H1 (cell line): ENCODE results near the gene C19orf73. TPM values are rescaled to one million over a fixed set of nuclear protein-coding genes. Genes with fewer than 3 reads are reported as not detected.
"Not testable (repeated sequence)": the region's sequence is repeated elsewhere in the genome, so short reads cannot be mapped to it uniquely, and the experiment has no call there.

Experiments
- CTCF ChIA-PET: fragments of 300-600 bp; sonication (Branson Sonifier 250); formaldehyde crosslinking; loops from one replicate; lab custom pipeline; 2021; ENCODE audit not compliant: partially characterized antibody; lab: Charles Lee
- POLR2A ChIA-PET: fragments of 300-600 bp; sonication (Branson Sonifier 250); formaldehyde crosslinking; loops from one replicate; lab custom pipeline; 2021; ENCODE audit warnings: inconsistent platforms; ENCODE audit not compliant: partially characterized antibody; lab: Charles Lee
- DNase-seq, 2 experiments: peaks; one replicate each; pipeline versions ENCODE4 v3.0.0 to v3.0.0-alpha.2; 2010 to 2022; ENCODE audit warnings: low spot score in 2 of 2, low read depth in 1 of 2, mixed read lengths in 1 of 2
- FAIRE-seq: peaks from 2 replicates; lab custom pipeline; 2011; peaks lifted over from hg19 to GRCh38; lab: Jason Lieb, UNC
- H2AFZ ChIP-seq: 2 replicates; pipeline ENCODE4 v1.8.1; 2012; ENCODE audit warnings: low read length, inconsistent platforms
- H2AK5ac ChIP-seq: 2 replicates; pipeline ENCODE4 v1.6.1; 2013; ENCODE audit warnings: low read depth, low read length
- H2BK120ac ChIP-seq: replicated peaks from 2 replicates; pipeline ENCODE3; 2013; ENCODE audit warnings: low read depth, low read length, inconsistent platforms
- H2BK12ac ChIP-seq: 2 replicates; pipeline ENCODE4 v1.6.1; 2013; ENCODE audit warnings: low read depth, low read length
- H2BK15ac ChIP-seq: 2 replicates; pipeline ENCODE4 v1.6.1; 2013; ENCODE audit warnings: low read length
- H2BK20ac ChIP-seq: 2 replicates; pipeline ENCODE4 v1.6.1; 2013; ENCODE audit warnings: low read length
- H2BK5ac ChIP-seq: 2 replicates; pipeline ENCODE4 v1.6.1; 2013; ENCODE audit warnings: low read depth, low read length
- H3K14ac ChIP-seq: 2 replicates; pipeline ENCODE4 v1.6.1; 2013; ENCODE audit warnings: inconsistent platforms; ENCODE audit not compliant: insufficient read length
- H3K18ac ChIP-seq: 2 replicates; pipeline ENCODE4 v1.6.1; 2013; ENCODE audit warnings: low read length; ENCODE audit errors: extremely low read depth
- H3K23ac ChIP-seq: 2 replicates; pipeline ENCODE4 v1.6.1; 2013; ENCODE audit warnings: inconsistent platforms; ENCODE audit not compliant: insufficient read length
- H3K23me2 ChIP-seq: 2 replicates; pipeline ENCODE4 v1.6.1; 2013; ENCODE audit warnings: low read depth, low read length
- H3K27ac ChIP-seq: 2 replicates; pipeline ENCODE4 v1.6.1; 2011; ENCODE audit warnings: low read depth, low read length, inconsistent platforms
- H3K27me3 ChIP-seq, 4 experiments: replicated peaks in 1 of 4; 1 replicate in 1 of 4; 2 replicates in 3 of 4; pipeline versions ENCODE4 v1.6.1 to v1.8.1; 2011 to 2013; ENCODE audit warnings: low read length in 3 of 4, mild to moderate bottlenecking in 3 of 4, inconsistent platforms in 2 of 4, mixed read lengths in 2 of 4, moderate library complexity in 1 of 4; ENCODE audit not compliant: control insufficient read depth in 3 of 4, insufficient read depth in 3 of 4; ENCODE audit errors: extremely low read depth in 1 of 4
- H3K36me3 ChIP-seq, 4 experiments: 2 replicates each; pipeline versions ENCODE4 v1.6.1 to v1.8.1; 2011 to 2013; ENCODE audit warnings: mild to moderate bottlenecking in 4 of 4, low read length in 3 of 4, moderate library complexity in 2 of 4, control low read depth in 1 of 4, inconsistent platforms in 1 of 4; ENCODE audit not compliant: insufficient read depth in 4 of 4, control insufficient read depth in 2 of 4
- H3K4ac ChIP-seq: replicated peaks from 2 replicates; pipeline ENCODE3; 2013; ENCODE audit warnings: low read length, low read depth, mixed read lengths, inconsistent platforms; ENCODE audit not compliant: insufficient read length
- H3K4me1 ChIP-seq, 4 experiments: replicated peaks in 1 of 4; 1 replicate in 1 of 4; 2 replicates in 3 of 4; pipeline versions ENCODE4 v1.6.1 to v1.8.1; 2011 to 2013; ENCODE audit warnings: low read length in 3 of 4, inconsistent platforms in 2 of 4, mixed read lengths in 1 of 4; ENCODE audit not compliant: insufficient read depth in 4 of 4, control insufficient read depth in 3 of 4
- H3K4me2 ChIP-seq, 2 experiments: 2 replicates each; pipeline versions ENCODE4 v1.6.1 to v1.8.1; 2011 to 2013; ENCODE audit warnings: low read depth in 2 of 2, low read length in 2 of 2, control low read depth in 1 of 2, inconsistent platforms in 1 of 2, mild to moderate bottlenecking in 1 of 2; ENCODE audit not compliant: insufficient read depth in 1 of 2
- H3K4me3 ChIP-seq, 4 experiments: fragments of 200-600, 300-600 bp in 1 of 4; sonication (generic), shearing (Covaris generic), sonication (Bioruptor Twin) in 1 of 4; 2 replicates each; pipeline versions ENCODE4 v1.5.1 to v1.8.1; 2011 to 2016; ENCODE audit warnings: low read length in 4 of 4, low read depth in 3 of 4, control low read depth in 2 of 4, inconsistent platforms in 2 of 4, mild to moderate bottlenecking in 2 of 4, mixed read lengths in 1 of 4, moderate library complexity in 1 of 4; ENCODE audit not compliant: insufficient read depth in 2 of 4; ENCODE audit errors: extremely low read depth in 1 of 4
- H3K56ac ChIP-seq: replicated peaks from 2 replicates; pipeline ENCODE3; 2013; ENCODE audit warnings: low read depth, mild to moderate bottlenecking, mixed read lengths, low read length, inconsistent platforms; ENCODE audit not compliant: insufficient read length
- H3K79me1 ChIP-seq: 2 replicates; pipeline ENCODE4 v1.6.1; 2013; ENCODE audit warnings: low read depth, low read length, control low read depth
- H3K79me2 ChIP-seq, 2 experiments: 2 replicates each; pipeline versions ENCODE4 v1.6.1 to v1.8.1; 2012 to 2013; ENCODE audit warnings: low read length in 2 of 2, mild to moderate bottlenecking in 2 of 2, inconsistent platforms in 1 of 2; ENCODE audit not compliant: insufficient read depth in 2 of 2, control insufficient read depth in 1 of 2
- H3K9ac ChIP-seq, 4 experiments: replicated peaks in 1 of 4; 1 replicate in 1 of 4; 2 replicates in 3 of 4; pipeline versions ENCODE4 v1.6.1 to v1.8.1; 2011 to 2013; ENCODE audit warnings: low read depth in 3 of 4, low read length in 3 of 4, control low read depth in 2 of 4, mild to moderate bottlenecking in 2 of 4, moderate library complexity in 2 of 4, inconsistent platforms in 1 of 4; ENCODE audit errors: extremely low read depth in 1 of 4
- H3K9me3 ChIP-seq, 2 experiments: 2 replicates each; pipeline versions ENCODE4 v1.6.1 to v1.8.1; 2012 to 2013; ENCODE audit warnings: mild to moderate bottlenecking in 2 of 2, moderate library complexity in 2 of 2, control low read depth in 1 of 2, inconsistent platforms in 1 of 2, low read depth in 1 of 2, low read length in 1 of 2, mixed read lengths in 1 of 2; ENCODE audit not compliant: insufficient read depth in 2 of 2
- H4K20me1 ChIP-seq, 2 experiments: replicated peaks in 1 of 2; 2 replicates each; pipeline versions ENCODE3 to v1.8.1; 2011 to 2013; ENCODE audit warnings: inconsistent platforms in 2 of 2, low read length in 2 of 2, mild to moderate bottlenecking in 1 of 2; ENCODE audit not compliant: insufficient read depth in 2 of 2, control insufficient read depth in 1 of 2
- H4K5ac ChIP-seq: 2 replicates; pipeline ENCODE4 v1.6.1; 2013; ENCODE audit warnings: low read length, low read depth, mixed read lengths, inconsistent platforms; ENCODE audit not compliant: insufficient read length
- H4K8ac ChIP-seq: 2 replicates; pipeline ENCODE4 v1.8.0; 2013; ENCODE audit warnings: mild to moderate bottlenecking, moderate library complexity, low read length, inconsistent platforms; ENCODE audit not compliant: insufficient read depth; ENCODE audit errors: extremely low read depth
- H4K91ac ChIP-seq: replicated peaks from 2 replicates; pipeline ENCODE3; 2013; ENCODE audit warnings: low read length, mixed read lengths, inconsistent platforms; ENCODE audit not compliant: insufficient read length
- WGBS, 2 experiments: shearing (Covaris generic) in 1 of 2; methylation state at CpG; one replicate each; pipeline versions ENCODE4 v1.1.6 to v1.1.7; 2013 to 2015; ENCODE audit warnings: low lambda C conversion rate in 2 of 2, mixed read lengths in 2 of 2, inconsistent platforms in 1 of 2, low coverage in 1 of 2, missing lambda C conversion rate in 1 of 2; ENCODE audit not compliant: insufficient replicate concordance in 2 of 2, insufficient coverage in 1 of 2, insufficient read length in 1 of 2; ENCODE audit errors: extremely low coverage in 1 of 2, missing lambda C conversion rate in 1 of 2; 5-methylcytosine and 5-hydroxymethylcytosine counted together
- polyA plus RNA-seq, 7 experiments: library from polyadenylated mRNA; depleted of rRNA in 3 of 7; stranded (reverse) in 5 of 7; unstranded in 2 of 7; fragments of >200 nt in 5 of 7; fragments of 200-250 nt in 2 of 7; gene quantifications; 1 replicate in 5 of 7; 2 replicates in 1 of 7; 4 replicates in 1 of 7; pipeline versions ENCODE4 v1.2.1 to v1.2.3, GENCODE V29; 2011 to 2013; ENCODE audit warnings: missing spikeins in 2 of 7, mixed read lengths in 2 of 7
- total RNA-seq: library from RNA; stranded (reverse); fragmentation: NEBNext Ultra II Directional; extraction: Animal tissue kit (Norgen Biotek cat#: 25700); gene quantifications from 2 replicates; pipeline ENCODE4 v1.2.1, GENCODE V29; 2021

The C19orf73 gene
- total and polyA plus RNA-seq, 2 of the 8 experiments (the other 6 are each of a cell fraction or from before 2014, with no cell fraction given): 2.5 to 4.6 TPM

GRCh38 chr19:49123285-49123684 is 4.3 kb upstream of the C19orf73 start:
- H2BK5ac ChIP-seq, H3K9ac ChIP-seq, H3K56ac ChIP-seq, H2BK15ac ChIP-seq, H2AFZ ChIP-seq, H4K8ac ChIP-seq, H3K79me1 ChIP-seq, H4K20me1 ChIP-seq, H3K4me3 ChIP-seq, H3K23ac ChIP-seq, H3K27ac ChIP-seq, H3K14ac ChIP-seq, H3K4me2 ChIP-seq, H3K9me3 ChIP-seq, H3K79me2 ChIP-seq, H3K36me3 ChIP-seq, H4K5ac ChIP-seq, H2AK5ac ChIP-seq, H3K4me1 ChIP-seq, H2BK20ac ChIP-seq, H3K4ac ChIP-seq, DNase-seq, H3K18ac ChIP-seq, FAIRE-seq, H2BK120ac ChIP-seq, H2BK12ac ChIP-seq, H4K91ac ChIP-seq: not testable (repeated sequence)
- Histone ChIP-seq H3K27me3 (peaks cover 8 to 19% (median 17%) of the 10 kb centered on the region in 4 experiments), H3K23me2 (peaks cover 12% of the 10 kb centered on the region)
- ChIA-PET CTCF (interaction anchor here (1.3 to 1.6 kb wide), 2 partner anchors 17 to 85 kb away, joined by 3 to 5 read pairs; no protein-coding TSS in a partner anchor), POLR2A (interaction anchor here (0.8 kb wide), 1 partner anchor 20 kb away, joined by 3 read pairs; no protein-coding TSS in a partner anchor)
- WGBS, 2 experiments: 86% methylated on average over 11 of the region's 11 CpGs; no CpG with 5 or more reads in 1 of the 2 experiments

GRCh38 chr19:49121841-49122240 is 2.9 kb upstream of the C19orf73 start:
- not testable (repeated sequence) for H3K79me1 ChIP-seq, H4K8ac ChIP-seq, H3K4me2 ChIP-seq, H4K20me1 ChIP-seq, H2BK5ac ChIP-seq, H2BK20ac ChIP-seq, H2BK12ac ChIP-seq, H4K5ac ChIP-seq, H3K4ac ChIP-seq, FAIRE-seq, H3K23ac ChIP-seq, H3K18ac ChIP-seq, H2AFZ ChIP-seq, H3K56ac ChIP-seq, H3K9ac ChIP-seq, DNase-seq, H3K9me3 ChIP-seq, H3K36me3 ChIP-seq, H2AK5ac ChIP-seq, H3K14ac ChIP-seq, H2BK120ac ChIP-seq, H3K4me1 ChIP-seq, H3K4me3 ChIP-seq, H2BK15ac ChIP-seq, H3K27ac ChIP-seq, H4K91ac ChIP-seq, H3K79me2 ChIP-seq
- Histone ChIP-seq H3K27me3 (peaks cover 8 to 19% (median 17%) of the 10 kb centered on the region in 4 experiments), H3K23me2 (peaks cover 11% of the 10 kb centered on the region; the same call in 1 of the 2 replicates)
- WGBS, 2 experiments: 82% methylated on average over 9 of the region's 10 CpGs; no CpG with 5 or more reads in 1 of the 2 experiments
- ChIA-PET POLR2A (interaction anchor here (1.4 to 2.1 kb wide), 4 partner anchors 9 to 24 kb away, joined by 4 to 7 read pairs (median 5); no protein-coding TSS in a partner anchor), CTCF (interaction anchor here (0.9 to 3.0 kb wide), 7 partner anchors 7 to 104 kb away, joined by 3 to 11 read pairs (median 7); no protein-coding TSS in a partner anchor)
